Stimulated activated CD8-positive, alpha-beta memory T cell treated with anti-CD3 and anti-CD28 coated beads, Interleukin-2, amount 100 ng/mL, for 48 hours (primary cell): Measurements from ENCODE around the gene DACT1.

Source experiments
- DNase-seq, 2 donors: peaks; one replicate each; pipeline ENCODE4 v3.0.0-alpha.2; 2020; ENCODE audit warnings: low read depth in 2 of 2

DACT1 gene

GRCh38 chr14:58636129-58636528, 1.6 kb upstream of the DACT1 start:
- DNase-seq = no peak

DNA sequence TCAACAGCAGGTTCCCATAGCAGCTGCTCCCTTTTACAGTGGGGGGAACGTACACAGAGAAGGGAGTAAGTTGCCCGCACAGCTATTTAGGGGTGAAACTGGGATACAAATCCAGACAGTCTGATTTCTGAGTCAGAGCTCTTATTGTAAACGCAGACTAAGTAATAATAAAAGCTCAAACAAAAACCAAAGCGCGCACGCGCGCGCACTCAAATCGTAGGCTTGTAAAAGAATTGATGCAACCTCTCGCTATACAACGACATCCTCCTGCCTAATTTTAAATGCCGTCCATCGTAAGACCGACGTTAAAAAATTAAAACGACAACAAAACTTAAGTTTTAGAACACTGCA, 747 bp upstream of the DACT1 start:
- peak in 1 of 2 donors; percentile 17 for DNase-seq

GRCh38 chr14:58638231-58639197, 752 bp downstream of the DACT1 start:
- peak in 1 of 2 donors; percentile 6 for DNase-seq

GRCh38 chr14:58639198-58639565, 1.4 kb downstream of the DACT1 start:
- no peak for DNase-seq

DNA sequence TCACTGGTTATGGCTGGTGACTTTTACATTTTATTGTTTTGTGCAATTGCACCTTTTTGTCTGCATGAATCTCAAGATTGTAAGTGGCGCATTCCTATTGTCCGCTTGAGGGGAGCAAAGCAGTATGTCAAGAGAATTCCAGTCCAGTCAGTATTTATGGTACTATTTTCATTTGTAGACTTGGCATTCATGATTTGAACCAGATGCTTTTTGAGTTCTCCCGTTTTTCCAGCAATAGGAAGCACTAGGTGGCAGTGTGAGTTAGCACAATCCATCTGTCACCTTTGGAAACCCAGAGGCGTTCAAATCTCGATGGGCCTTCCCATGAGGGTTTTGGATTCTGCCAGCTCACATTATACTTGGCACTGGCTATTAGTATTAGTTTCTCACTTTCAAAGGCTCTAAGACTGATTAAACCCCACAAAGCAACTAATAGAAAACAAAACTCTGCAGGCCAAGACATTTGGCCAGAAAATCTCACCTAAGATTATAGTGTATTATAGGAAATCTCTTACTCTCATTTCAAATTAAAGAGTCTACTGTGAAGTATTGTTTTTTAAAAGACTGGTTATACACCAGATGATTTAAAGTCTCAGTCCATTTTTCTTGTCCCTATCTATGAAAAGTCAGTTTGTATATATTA, 2.2 kb downstream of the DACT1 start:
- DNase-seq = no peak

DNA sequence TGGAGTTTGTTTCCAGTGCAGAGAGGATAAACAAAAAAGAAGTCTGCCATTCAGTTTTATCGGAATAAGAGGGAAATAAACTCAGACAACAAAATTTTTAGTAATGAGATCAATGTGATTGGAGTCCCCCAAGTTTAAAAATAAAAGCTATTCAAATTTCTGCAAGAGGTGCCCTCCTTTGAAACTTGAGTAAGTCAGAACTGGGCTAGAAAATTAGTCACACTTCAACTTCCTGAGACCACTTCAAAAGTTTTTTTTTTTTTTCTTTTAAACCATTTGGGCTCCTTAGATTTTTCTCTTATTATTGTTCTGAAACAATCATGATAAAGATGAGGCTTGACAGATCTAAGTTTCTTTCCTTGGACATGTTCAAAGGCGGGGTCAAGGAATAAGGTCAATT, 3.2 kb downstream of the DACT1 start:
- no peak for DNase-seq

- DNase-seq = no peak
Measured at GRCh38 chr14:58641509-58641908, 3.7 kb downstream of the DACT1 start.

GRCh38 chr14:58643366-58643765, 5.6 kb downstream of the DACT1 start:
- DNase-seq = no peak

DNA sequence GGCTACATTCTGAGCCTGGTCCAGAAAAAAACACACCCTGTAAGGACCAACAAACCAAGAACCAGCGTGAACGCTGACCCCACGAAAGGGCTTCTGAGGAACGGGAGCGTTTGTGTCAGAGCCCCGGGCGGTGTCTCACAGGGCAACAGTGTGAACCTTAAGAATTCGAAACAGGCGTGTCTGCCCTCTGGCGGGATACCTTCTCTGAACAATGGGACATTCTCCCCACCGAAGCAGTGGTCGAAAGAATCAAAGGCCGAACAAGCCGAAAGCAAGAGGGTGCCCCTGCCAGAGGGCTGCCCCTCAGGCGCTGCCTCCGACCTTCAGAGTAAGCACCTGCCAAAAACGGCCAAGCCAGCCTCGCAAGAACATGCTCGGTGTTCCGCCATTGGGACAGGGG, 7.9 kb downstream of the DACT1 start:
- no peak for DNase-seq

DNA sequence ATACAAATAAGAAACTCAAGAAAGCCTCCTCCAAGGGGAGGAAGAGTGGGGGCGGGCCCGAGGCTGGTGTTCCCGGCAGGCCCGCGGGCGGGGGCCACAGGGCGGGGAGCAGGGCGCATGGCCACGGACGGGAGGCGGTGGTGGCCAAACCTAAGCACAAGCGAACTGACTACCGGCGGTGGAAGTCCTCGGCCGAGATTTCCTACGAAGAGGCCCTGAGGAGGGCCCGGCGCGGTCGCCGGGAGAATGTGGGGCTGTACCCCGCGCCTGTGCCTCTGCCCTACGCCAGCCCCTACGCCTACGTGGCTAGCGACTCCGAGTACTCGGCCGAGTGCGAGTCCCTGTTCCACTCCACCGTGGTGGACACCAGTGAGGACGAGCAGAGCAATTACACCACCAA, 8.7 kb downstream of the DACT1 start:
- no peak for DNase-seq

- DNase-seq = no peak
Measured at GRCh38 chr14:58647777-58648176, 10.0 kb downstream of the DACT1 start.

- no peak for DNase-seq
Measured at GRCh38 chr14:58650857-58651256, 13.1 kb downstream of the DACT1 start.

DNA sequence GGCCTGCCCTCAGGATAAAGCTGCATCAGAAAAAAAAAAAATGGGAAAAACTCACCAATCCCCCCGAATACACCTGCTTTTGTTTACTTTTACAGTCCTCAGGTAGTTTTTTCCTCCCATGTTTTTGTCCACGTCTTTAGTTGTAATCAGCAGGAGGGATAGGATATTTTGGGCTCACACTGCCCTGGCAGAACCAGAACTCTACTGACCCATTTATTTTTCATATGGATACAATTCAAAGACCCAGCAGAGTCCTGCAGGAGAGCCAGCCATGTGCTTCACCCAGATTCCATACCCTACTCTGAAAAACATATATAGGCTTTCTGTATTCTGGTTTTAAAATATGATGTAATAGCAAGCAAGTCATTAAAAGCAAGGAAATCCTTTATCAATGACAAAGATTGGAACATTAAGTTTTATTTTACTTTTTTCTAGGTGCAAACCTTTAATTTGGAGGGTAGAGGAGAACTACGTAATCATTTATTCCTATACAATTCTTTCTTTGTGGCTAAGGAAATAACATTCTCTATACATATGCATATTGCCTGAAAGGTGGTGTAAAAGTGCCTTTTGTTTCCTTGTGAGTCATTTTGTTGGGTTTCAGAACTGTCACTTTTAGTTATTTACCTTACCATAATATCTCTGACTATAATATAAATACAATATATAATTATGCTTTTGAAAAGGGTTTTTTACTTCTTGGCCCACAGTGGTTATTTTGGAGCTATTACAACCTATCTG, 19.1 kb downstream of the DACT1 start:
- no peak for DNase-seq

- DNase-seq = no peak
Measured at GRCh38 chr14:58659061-58659460, 21.3 kb downstream of the DACT1 start.

DNA sequence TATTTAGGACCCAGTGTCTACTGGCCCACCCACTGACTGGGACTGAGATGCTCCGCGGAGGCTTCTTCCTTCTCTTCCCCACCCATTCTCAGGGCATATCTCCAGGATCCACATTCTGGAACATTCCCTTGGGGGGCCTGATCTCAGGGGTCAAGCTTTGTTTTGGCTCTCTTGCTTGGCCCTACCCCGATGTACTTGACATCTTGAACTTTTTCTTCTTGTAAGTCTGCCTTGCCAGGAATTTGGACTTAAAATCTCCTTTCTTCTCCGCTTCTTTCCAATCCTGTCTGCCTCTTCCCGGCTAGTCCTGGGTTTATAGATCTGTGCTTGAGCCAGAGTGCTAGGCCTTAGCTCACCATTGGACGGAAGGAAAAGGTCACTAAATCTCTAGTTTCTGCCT, 22.1 kb downstream of the DACT1 start:
- no peak for DNase-seq

- no peak for DNase-seq
Measured at GRCh38 chr14:58660407-58660806, 22.6 kb downstream of the DACT1 start.

GRCh38 chr14:58662018-58662417, 24.3 kb downstream of the DACT1 start:
- no peak for DNase-seq

- no peak for DNase-seq
Measured at GRCh38 chr14:58662759-58663158, 25.0 kb downstream of the DACT1 start.

DNA sequence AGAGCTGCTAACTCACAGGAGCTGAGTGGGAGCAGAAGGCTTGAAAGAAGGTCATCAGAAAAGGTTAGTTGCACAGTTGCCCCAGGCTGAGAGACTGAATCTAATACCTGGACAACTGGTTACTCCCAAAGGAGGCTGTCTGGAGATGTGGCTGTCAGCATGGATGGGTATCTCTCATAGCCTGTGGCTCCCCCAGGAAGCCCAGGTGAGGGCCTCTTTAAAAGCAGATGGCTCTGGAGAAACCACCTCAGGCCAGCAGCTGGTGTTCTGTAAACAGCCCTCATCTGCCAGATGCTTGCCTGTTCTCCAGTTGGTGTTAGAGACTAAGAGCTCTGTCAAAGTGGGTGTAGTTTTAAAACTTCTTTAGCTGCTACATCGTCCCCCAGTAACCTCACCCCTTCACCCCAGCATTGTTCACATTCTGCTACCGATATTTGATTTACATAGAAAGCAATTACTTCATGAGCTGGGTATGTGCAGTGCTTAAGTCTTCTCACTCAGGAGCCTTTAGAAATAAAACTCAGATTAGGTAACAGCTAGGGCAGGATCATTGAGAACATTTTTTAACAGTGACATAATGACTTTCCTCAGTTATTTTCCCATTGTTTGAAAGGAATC, 25.8 kb downstream of the DACT1 start:
- no peak for DNase-seq

DNA sequence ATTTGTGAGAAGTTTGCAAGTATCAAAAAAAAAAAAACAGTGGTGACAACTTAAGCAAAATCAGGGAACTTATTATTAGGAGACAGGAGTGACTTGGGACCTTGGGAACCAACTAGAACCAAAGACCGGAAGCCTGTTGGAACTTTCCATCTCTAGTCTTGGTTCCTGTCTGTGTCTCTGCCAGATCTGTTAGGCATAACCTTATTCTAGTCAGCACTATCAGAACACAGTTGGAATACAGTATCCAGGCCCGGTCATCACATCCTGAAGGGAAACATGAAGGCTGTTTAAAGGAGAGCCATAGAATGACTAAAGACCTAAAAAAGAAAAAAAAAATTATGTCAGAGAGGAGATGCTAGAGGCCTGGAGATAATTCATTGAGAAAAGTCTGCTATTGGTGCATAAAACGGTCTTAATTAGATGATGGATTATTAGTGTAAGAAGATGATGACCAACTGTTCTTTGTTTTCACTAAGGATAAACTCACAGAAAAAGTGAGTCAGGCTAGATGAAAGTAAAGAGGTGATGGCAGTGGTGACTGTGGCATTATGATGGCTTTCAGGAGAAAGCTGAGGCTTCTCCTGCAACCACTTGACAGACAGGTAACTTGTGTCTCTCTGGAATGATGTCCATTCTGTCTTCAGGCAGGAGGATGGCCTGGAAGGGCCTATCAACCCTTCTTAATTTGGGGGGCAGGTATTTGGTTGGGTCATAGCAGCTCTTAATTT, 28.2 kb downstream of the DACT1 start:
- no peak for DNase-seq

GRCh38 chr14:58666737-58667136, 29.0 kb downstream of the DACT1 start:
- DNase-seq = no peak

- no peak for DNase-seq
Measured at GRCh38 chr14:58667900-58668299, 30.1 kb downstream of the DACT1 start.
